ENCODE data around the gene FAM120A. TPM values are rescaled to one million over a fixed set of nuclear protein-coding genes. Genes with fewer than 3 reads are reported as not detected.

The FAM120A gene
- total RNA-seq, 1 experiment from 2014 or later: 53.3 TPM

- POLR2A ChIA-PET: interaction anchor here (0.6 to 1.8 kb wide), 6 partner anchors 12 to 128 kb away, joined by 3 to 4 read pairs (median 4); no protein-coding TSS in a partner anchor
- DNase-seq (ENCODE audit: low spot score) (peak; percentile 82), ATAC-seq (peak; percentile 82)
- H3K36me3 Mint-ChIP-seq: peaks cover 18% of the 10 kb centered on the region
- H3K27ac Mint-ChIP-seq: peak within 1 kb of the TSS; percentile 81
- peaks cover 45% of the 10 kb centered on the region for H3K4me1 Mint-ChIP-seq
- no peaks in the 10 kb centered on the region for H3K9me3 Mint-ChIP-seq
- peak within 1 kb of the TSS; percentile 90 for H3K4me3 Mint-ChIP-seq
- peak; percentile 38; the same call in 1 of the 2 replicates for TF ChIP-seq MAX (CRISPR knock-in tag; IDR thresholded peaks at IDR 0.05)
- no peak for TF ChIP-seq IRF1 (CRISPR knock-in tag; IDR thresholded peaks at IDR 0.05)
- peak; percentile 40; the same call in 1 of the 2 replicates for TF ChIP-seq FOXK1 (CRISPR knock-in tag; IDR thresholded peaks at IDR 0.05)
- no peak for TF ChIP-seq FOXP1 (CRISPR knock-in tag; IDR thresholded peaks at IDR 0.05; ENCODE audit: borderline replicate concordance)
- peak; percentile 49; the same call in 1 of the 2 replicates for TF ChIP-seq SP1 (CRISPR knock-in tag; conservative IDR thresholded peaks at IDR 0.05)
- no peak for TF ChIP-seq SOX15 (CRISPR knock-in tag; IDR thresholded peaks at IDR 0.05)
- 0 out of 2 replicates have a peak, but pooled peaks have one; percentile 40 for TF ChIP-seq TEAD1 (CRISPR knock-in tag; IDR thresholded peaks at IDR 0.05)
- TF ChIP-seq NFYB (CRISPR knock-in tag; conservative IDR thresholded peaks at IDR 0.05; ENCODE audit: low read depth): peak; percentile 86
- TF ChIP-seq ZNF263 (CRISPR knock-in tag; IDR thresholded peaks at IDR 0.05; ENCODE audit: low read depth): no peak
- no peak for TF ChIP-seq ATF6 (CRISPR knock-in tag; IDR thresholded peaks at IDR 0.05)
- no peaks in the 10 kb centered on the region for H3K27me3 Mint-ChIP-seq (ENCODE audit: low read depth)
- CTCF ChIA-PET: interaction anchor here (0.6 to 1.6 kb wide), 10 partner anchors 12 to 289 kb away, joined by 3 to 12 read pairs (median 3); no protein-coding TSS in a partner anchor
These were observed 1.8 kb downstream of the FAM120A start, which contains the start of gene FAM120AOS for GRCh38 chr9:93453047-93453914. Gene FAM120AOS, minus strand, starts transcription at chr9:93453581. Its CDS starts 872 bp downstream, at chr9:93452709.

GRCh38 chr9:93456022-93456421, 4.5 kb downstream of the FAM120A start:
- ChIA-PET POLR2A (no interaction called here), CTCF (interaction anchor here (0.8 kb wide), 1 partner anchor 137 kb away, joined by 3 read pairs; no protein-coding TSS in a partner anchor)
- no peak for TF ChIP-seq CBFB (CRISPR knock-in tag; IDR thresholded peaks at IDR 0.05; ENCODE audit: low read depth)
- no peak for TF ChIP-seq CDX4 (CRISPR knock-in tag; IDR thresholded peaks at IDR 0.05; ENCODE audit: borderline replicate concordance)
- TF ChIP-seq TCF7 (CRISPR knock-in tag; IDR thresholded peaks at IDR 0.05; ENCODE audit: low read depth): no peak
- no peak for TF ChIP-seq GABPB1 (CRISPR knock-in tag; IDR thresholded peaks at IDR 0.05)
- no peak for TF ChIP-seq NFATC4 (CRISPR knock-in tag; IDR thresholded peaks at IDR 0.05)
- ATAC-seq: no peak
- Mint-ChIP-seq H3K27ac (peak overlapping the region; percentile 29; the same call in 1 of the 2 replicates), H3K27me3 (ENCODE audit: low read depth) (no peaks in the 10 kb centered on the region), H3K4me1 (peaks cover 64% of the 10 kb centered on the region), H3K9me3 (no peaks in the 10 kb centered on the region), H3K36me3 (peaks cover 2% of the 10 kb centered on the region; the same call in 1 of the 2 replicates), H3K4me3 (no peak overlapping the region)
- DNase-seq (ENCODE audit: low spot score): no peak

- no peak for TF ChIP-seq ZSCAN18 (CRISPR knock-in tag; IDR thresholded peaks at IDR 0.05)
- H3K4me1 Mint-ChIP-seq: peaks cover 66% of the 10 kb centered on the region
- DNase-seq (ENCODE audit: low spot score): no peak
- peak overlapping the region; percentile 29 for H3K27ac Mint-ChIP-seq
- ChIA-PET CTCF (interaction anchor here (0.8 kb wide), 1 partner anchor 136 kb away, joined by 3 read pairs; no protein-coding TSS in a partner anchor), POLR2A (no interaction called here)
- H3K9me3 Mint-ChIP-seq: no peaks in the 10 kb centered on the region
- no peak for ATAC-seq
- peaks cover 2% of the 10 kb centered on the region; the same call in 1 of the 2 replicates for H3K36me3 Mint-ChIP-seq
- H3K27me3 Mint-ChIP-seq (ENCODE audit: low read depth): no peaks in the 10 kb centered on the region
- H3K4me3 Mint-ChIP-seq: no peak overlapping the region
These were observed 5.0 kb downstream of the FAM120A start for GRCh38 chr9:93456504-93456903.

Data from WTC11 (cell line).